Endometrial microvascular endothelial cells (primary cell): ENCODE results near the gene DDX39A. TPM values are rescaled to one million over a fixed set of nuclear protein-coding genes. Genes with fewer than 3 reads are reported as not detected.

Source experiments
- in situ Hi-C: cut with HindIII; loops from 2 replicates; pipeline ENCODE4 v1.10.0; 2017; ENCODE audit warnings: low sequenced_read_pairs, low pct_unique_long_range_greater_than_20kb; ENCODE audit errors: inconsistent ontology term
- total RNA-seq: library from RNA; depleted of rRNA; stranded (reverse); fragments of >200 nt; gene quantifications from one replicate; pipeline ENCODE4 v1.2.3, GENCODE V29; 2015; ENCODE audit errors: inconsistent ontology term

The DDX39A gene
- total RNA-seq, 1 donor from 2014 or later: 219 TPM

DNA sequence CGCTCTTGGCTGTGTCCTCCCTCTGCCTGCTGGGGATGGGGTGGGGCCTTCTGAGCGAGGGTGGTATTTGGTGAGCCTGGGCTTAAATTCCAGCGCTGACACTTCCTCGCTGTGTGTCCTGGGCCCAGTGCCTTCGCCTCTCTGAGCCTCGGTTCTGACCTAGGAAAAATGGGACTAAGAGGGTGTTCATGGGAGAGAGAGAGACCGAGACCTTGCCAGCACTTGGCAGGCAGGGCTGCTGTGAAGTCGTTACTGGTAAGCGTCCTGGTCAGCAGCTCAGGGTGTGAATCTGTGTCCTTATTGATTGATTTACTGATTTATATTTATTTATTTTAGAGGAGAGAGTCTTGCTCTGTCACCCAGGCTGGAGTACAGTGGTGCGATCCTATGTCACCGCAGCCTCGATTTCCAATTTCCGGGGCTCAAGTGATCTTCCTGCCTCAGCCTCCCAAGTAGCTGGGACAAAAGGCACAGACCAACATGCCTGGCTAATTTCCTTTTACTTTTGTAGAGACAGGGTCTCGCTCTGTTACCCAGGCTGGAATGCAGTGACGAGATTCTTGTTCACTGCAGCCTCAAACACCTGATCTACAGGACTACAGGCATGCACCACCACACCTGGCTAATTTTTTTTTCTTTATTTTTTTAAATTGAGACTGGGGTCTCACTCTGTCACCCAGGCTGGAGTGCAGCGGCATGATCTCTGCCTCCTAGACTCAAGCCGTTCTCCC is 16.3 kb upstream of the DDX39A start:
- in situ Hi-C loops: no loop called here

DNA sequence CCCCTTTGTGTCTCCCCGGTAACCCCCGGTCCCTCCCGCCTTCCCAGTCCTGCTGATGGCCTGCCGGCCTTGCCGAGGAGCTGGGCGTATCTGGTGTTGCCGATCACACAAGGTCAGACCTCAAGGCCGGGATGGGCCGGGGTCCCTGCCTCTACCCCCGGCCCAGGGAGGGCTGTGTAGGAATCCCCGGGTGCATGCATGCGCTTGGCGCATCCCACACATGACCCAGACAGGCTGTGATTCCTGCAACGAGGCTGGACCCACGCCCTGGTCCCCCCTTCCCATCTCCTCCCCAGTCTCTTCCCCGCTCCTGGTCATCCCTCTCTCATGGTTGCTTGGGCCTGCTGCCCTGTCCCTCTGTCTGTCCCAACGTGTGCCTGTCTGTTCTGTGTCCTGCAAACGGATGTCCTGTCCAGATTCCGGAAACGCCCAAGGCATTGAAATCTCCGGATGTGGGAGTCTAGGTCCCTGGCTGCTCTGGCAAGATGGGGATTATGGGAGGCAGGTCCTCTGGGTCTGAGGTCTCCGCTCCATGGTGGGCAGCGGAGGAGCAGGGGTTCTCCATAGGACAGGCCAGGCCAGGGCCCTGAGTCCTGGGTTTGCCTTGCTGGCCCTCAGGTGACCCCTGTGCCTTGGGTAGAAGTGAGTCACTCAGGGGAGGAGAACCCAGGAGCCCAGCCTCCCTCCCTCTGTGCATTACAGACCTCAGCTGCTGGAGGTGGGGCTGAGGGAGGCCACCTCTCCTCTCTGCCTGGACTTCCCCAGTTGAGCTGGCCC is 15.6 kb upstream of the DDX39A start:
- in situ Hi-C loops: no loop called here

DNA sequence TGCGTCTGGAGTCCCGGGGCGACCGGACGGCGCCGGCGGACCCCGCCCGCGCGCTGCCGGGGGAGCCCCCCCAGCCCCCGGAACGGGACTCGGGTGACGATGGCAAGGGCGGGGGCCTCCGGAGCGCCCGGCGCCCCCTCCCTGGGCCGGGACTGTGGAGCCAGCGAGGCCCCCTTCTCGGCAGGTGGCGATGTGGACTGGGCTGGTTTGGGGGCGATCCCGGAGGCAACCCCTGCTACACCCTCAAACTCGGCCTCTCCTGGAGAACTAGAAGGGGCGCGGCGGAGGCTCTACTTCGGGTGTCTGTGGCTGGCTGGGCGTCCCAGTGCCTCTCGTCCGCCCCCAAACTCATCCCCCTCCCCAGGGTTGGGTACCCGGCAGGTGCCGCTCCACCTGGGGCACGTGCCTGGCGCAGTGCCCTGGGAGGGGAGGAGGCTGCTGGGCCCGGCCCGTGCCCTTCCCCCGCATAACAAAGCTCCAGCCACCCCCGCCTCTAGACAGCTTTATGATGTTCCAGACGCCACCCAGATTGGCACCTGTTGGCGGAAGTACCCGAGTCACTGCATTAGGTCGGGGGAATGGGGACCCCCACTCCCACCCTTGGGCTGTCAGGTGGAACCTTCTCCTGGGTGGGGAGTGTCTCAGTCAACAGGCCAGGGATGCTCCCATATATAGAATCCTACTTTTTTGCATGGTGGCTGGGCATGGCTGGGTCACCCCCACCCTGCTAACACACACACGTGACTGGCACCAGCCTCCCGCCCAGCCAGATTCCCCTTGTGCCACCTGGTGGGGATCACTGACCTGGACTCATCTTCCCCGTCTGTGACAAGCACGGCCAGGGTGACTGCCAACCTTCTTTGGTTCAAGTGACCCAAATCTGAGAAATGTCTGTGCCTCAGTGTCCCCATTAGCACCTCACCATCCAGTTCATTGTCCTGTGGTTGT is 14.7 kb upstream of the DDX39A start:
- in situ Hi-C loops: no loop called here

DNA sequence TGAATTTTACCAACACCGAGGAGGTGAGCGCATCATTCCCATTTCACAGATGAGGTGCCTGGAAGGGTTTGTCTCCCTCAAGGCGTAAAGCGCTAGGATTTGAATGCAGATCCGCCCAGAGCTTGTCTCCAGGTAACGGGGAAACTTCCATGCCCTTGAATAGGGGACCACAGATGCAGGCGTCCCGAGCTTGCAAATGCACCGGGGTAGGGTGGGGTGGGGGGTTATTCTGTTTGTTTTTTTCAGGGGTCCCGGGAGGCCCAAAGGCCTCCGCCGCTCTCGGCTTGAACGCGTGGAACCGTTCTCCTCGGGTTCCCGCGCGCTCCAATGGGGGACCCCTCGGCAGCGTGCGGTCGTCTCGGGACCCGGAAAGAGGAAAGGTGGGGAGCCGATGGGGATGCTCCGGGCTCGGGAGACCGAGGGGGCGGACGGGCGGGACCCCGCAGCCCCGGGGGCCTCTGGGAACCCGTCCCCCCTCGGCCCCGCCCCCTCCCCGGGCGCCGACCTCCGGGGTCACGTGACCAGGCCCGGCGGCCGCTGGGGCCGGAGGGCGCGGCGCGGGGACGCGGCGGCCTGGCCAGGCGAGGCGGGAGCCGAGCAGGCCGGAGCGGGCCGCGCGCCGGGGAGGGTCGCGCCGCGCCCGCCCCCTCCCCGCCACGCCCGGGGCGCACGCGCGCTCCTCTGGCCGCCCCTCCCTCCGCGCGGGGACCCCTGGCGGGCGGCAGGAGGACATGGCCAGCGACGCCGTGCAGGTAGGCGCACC is 13.8 kb upstream of the DDX39A start, which contains the start of gene PKN1:
Gene PKN1, plus strand, starts transcription at position 516 of the 763 bp plus-strand sequence. Its CDS starts 216 bp downstream, at position 732.
- in situ Hi-C loops: no loop called here

DNA sequence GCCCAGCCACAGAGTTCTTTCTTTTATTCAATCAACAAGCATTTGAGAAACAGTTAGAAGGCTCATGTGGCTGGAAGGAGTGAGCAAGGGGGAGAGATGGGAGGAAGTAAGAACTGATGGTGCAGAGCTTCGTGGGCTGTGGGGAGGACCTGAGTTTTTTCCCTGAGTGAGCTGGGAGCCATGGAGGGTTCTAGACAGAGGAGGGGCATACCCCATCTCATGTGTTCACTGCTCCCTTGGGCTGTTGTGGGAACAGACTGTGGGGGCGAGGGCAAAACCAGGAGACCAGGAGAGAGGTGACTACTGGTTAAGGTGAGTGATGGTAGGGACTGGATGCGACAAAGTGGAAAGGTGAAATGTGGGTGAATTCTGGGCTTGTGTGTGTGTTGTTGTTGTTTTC is 11.6 kb upstream of the DDX39A start:
- in situ Hi-C loops: no loop called here

DNA sequence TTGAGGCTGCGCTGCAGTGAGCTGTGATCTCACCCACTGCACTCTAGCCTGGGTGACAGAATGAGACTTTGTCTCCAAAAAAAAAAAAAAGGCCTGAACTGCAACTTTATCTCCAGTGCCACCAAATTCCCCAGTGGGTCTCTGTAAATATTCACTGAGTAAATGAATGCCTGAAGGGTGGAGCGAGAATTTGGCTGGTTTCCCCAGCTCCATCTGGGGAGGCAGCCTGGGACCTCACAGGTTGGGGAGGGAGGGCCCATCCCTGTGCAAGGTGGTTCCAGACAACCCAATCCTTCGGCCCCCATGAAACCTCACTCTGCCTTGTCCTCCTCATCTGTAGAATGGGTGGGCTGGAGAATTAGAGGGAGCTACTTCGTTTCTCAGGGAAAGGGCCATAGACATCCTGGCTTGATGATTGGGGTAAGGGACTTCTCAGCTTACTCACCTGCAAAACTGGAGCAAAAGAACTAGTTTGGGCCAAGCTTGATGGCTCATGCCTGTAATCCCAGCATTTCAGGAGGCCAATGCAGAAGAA is 9.8 kb upstream of the DDX39A start:
- in situ Hi-C loops: no loop called here

DNA sequence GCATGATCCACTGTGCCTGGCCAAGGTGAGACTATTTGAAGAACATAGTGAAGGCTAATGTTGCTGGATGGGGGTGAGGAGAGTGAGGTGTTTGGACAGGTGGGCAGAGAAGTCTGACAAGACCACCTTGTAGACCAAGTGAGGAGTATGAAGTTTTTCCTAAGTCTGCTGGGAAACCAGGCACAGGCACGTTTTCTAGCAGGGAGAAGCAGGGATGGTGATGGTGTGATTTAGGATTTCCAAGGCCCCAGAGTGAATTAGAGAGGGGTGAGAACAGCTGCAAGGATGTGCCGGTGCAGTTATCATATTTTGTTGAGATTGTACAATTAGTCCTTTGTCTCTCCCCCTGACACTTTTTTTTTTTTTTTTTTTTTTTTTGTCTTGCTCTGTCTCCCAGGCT is 8.3 kb upstream of the DDX39A start:
- in situ Hi-C loops: no loop called here

DNA sequence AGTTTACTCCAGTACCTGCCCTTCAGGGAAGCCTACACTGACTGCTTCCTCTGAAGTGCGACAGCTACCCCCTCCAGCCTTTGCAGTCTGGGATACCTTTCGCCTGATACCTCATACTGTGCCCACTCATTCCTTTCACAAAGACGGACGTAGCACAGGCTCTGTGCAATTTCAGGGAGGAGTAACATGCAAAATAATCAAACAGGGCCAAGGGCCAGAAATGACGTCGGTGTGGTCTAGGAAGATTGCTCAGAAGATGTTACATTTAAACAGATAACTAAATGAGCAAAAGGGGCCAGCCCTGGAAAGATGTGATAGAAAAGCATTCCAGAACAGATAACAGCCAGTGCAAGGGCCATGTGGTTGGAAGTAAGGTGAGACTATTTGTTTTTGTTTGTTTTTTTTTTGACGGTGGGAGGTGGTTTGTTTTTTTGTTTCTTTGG is 6.6 kb upstream of the DDX39A start:
- in situ Hi-C loops: no loop called here

DNA sequence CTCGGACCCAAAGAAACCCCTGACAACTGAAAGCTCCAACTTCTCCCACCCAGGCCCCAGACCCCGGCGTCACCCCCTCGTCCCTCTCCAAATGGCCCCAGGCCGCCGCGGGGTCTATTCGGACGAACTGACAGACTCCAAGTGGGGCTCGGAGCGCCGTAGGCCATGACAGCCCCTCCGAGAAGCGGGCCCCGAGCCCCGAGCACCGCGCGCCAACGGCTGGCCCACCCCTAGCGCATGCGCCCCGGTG is 360 bp downstream of the DDX39A start:
- in situ Hi-C loops: no loop called here

DNA sequence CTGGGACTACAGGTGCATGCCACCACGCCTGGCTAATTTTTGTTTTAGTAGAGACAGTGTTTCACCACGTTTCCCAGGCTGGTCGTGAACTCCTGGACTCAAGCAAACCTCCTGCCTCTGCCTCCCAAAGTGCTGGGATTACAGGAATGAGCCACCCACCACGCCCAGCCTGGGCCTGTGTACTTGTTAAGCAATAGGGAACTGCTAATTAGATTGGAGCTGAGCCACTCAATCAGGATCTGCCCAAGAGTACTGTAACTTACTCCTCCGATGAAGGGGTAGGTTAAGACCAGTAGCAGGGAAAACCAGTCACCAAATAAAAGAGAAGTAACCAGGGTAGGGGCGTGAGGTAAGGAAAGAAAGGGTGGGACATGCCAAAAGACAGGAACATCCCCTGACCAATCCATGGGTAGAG is 2.3 kb downstream of the DDX39A start:
- in situ Hi-C loops: no loop called here

DNA sequence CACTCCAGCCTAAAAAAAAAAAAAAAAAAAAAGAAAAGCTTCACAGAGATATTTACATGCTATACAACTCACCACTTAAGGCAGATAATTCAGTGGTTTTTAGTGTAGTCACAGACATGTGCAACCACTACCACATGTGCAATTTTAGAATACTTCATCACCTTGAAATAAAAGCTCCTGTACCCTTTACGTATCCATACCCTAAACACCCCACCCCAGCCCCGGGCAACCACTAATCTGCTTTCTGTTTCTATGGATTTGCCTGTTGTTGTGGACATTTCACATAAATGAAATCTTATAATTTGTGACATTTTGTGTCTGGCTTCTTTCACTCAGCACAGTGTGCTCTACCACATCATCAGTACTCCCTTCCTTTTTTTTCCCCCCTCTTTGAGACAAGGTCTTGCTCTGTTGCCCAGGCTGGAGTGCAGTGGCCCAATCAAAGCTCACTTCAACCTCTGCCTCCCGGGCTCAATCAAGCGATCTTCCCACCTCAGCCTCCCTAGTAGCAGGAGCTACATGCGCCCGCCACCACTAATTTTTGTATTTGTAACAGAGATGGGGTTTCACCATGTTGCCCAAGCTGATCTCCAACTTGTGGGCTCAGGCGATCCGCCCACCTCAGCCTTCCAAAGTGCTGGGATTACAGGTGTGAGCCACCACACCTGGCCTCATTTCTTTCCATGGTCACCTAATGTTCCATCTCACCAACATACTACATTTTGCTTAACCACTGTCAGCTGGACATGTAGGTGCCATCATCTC is 4.0 kb downstream of the DDX39A start:
- in situ Hi-C loops: no loop called here

DNA sequence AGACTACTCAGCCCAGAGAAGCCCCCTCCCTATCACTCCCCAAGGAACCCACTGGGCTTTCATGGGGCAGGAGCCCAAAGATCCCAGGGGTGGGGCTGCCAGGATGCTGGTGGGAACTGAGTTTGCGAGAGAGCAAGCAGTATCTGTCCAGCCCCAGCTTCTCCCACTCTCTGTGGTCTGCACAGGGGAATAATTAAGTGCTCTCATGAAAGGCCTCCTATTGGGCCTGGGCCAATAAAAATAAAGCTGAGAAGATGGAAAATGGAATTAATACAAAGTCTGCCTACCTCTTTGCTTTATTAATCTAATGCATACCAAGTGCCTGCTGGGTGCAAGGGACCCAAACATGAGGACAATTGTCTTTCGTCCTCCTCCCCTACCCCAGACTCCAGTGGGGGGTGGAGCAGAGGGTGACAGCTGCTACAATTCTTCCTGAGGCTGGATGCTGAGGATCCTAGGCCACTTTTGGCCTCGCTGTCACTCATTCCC is 5.4 kb downstream of the DDX39A start:
- in situ Hi-C loops: no loop called here

DNA sequence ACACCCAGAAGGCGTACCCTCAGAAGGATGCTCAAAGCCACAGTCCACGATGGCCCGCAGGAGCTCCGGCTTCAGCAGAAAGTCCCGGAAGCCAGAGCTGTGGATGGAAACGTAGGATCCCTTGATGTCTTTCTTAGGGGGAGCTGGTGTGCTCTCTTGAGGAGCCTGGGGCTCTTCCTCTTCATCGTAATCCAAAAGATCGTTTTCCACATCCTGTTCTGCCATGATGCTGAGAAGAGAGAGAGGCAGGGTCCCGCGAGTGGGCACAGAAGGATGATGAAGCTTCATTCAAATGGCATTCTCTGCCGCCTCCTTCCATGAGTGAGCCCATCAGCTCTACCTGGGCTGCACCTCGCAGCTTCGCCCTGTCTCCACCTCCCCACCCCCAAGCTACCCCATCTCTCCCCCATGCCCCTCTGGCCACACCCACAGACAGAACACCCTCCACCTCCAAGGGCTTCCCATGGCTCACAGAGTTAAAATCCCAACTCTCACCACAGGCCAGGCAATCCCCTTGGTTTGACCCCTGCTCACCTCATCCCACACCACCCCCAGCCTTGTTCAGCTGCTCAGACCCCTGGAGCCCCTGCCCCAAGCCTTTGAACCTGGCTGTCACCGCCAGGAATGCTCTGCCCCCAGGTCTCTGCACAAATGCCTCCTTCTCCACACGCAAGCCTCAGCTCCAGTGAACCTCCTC is 6.0 kb downstream of the DDX39A start:
- in situ Hi-C loops: no loop called here

DNA sequence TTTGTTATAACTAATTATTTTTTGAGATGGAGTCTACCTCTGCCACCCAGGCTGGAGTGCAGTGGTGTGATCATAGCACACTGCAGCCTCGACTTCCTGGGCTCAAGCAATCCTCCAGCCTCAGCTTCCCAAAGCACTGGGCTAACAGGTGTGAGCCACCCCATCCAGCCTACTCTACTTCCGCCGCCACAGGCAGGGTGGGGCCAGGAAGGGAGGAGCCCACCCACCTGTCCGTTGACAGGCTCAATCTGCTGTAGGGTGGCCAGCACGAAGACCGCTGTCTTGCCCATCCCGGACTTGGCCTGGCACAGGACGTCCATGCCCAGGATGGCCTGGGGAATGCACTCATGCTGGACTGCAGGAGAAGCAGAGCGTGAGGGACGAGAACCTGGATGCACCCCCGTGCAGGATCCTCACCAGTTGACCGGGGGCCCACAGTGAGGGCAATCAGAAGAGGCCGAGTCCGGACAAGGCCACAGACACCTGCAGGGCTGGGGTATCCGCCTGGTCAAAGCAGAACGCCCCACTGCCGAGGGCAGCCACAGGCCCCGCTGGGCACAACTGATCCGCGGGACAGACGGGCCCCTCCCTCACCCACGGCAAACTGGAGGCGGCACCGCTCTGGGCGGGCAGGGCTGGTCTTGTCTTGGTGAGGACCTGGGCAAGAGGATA is 6.7 kb downstream of the DDX39A start:
- in situ Hi-C loops: no loop called here

DNA sequence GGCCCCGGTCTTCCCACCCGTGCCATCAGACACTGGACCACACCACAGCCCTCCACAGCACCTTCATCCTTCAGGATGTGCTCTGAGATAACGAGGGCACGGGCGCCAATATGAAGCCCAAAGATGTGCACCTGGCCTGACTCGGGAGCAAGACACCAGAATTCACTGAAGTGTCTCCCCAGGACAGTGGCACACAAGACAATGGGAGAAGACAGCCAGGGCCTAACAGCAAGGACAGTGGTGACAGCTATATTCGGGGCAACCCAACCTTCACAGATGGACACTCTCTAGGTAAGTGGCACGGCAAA is 7.2 kb downstream of the DDX39A start:
- in situ Hi-C loops: no loop called here

DNA sequence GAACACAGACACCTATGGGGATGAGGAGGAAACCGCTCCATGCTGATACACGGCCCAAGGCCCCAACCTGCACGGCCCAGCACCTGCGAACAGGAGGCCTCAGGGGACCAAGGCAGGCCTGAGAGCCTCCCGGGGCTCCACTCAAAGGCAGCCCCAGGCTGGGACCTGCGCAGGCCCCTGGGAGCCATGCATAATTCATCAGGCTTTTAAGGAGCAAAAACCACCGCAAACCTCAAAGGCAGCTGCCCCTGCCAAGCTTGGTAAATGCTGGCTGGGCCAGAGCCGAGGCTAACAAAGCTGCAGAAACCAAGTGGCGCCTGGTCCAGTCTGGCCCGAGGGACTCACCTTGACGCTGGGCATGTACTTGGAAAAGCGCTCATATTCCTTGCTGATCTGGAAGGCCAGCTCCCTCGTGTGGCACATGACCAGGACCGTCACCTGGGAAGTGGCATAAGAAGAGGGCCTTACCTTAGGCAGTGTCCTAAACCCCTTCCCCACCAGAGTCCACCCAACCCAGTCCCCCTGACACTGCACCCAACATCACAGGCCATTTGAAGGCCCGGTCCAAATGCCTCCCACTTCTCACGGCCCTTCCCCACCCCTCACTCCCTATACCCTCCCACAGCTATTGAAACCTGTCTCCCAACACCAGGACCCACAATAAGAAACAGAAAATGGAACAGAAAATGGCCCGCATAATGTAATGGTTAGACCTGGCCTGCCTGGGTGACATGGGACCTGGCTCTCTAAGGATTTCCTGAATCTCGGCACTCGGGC is 7.8 kb downstream of the DDX39A start:
- in situ Hi-C loops: no loop called here
